ENCODE data around the gene MLH3.

The MLH3 gene

DNA sequence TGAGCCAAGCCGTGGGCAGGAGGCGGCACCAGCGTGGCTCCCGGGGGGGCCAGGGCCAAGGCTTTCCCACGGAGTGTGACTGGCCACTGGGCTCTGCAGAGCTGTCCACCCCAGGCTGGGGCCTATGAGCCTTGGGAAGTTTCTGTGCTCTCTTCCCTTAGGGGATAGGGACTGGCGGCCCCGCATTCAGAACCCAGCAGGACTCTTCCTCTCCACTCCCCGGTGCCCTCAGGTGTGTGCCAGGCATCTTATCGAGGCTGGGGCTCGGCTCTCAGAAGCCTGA lies 66.3 kb downstream of the MLH3 start:
- no peaks in the 10 kb centered on the region for H3K36me3 ChIP-seq (ENCODE audit: insufficient read depth, low read length)
- no peak overlapping the region for H3K9ac ChIP-seq (ENCODE audit: low read depth, low read length)
- H3K4me1 ChIP-seq (ENCODE audit: insufficient read depth, low read length), result peaks cover 16% of the 10 kb centered on the region
- no peaks in the 10 kb centered on the region for H3K9me3 ChIP-seq (ENCODE audit: insufficient read depth, low read depth, low read length)
- no peaks in the 10 kb centered on the region for H3K27me3 ChIP-seq (ENCODE audit: insufficient read depth, low read length)
- H3K27ac ChIP-seq (ENCODE audit: low read depth, low read length), result no peak overlapping the region
- 80% methylated on average over 10 of the region's 10 CpGs for WGBS
- H3K4me3 ChIP-seq (ENCODE audit: low read length), result no peak overlapping the region

DNA sequence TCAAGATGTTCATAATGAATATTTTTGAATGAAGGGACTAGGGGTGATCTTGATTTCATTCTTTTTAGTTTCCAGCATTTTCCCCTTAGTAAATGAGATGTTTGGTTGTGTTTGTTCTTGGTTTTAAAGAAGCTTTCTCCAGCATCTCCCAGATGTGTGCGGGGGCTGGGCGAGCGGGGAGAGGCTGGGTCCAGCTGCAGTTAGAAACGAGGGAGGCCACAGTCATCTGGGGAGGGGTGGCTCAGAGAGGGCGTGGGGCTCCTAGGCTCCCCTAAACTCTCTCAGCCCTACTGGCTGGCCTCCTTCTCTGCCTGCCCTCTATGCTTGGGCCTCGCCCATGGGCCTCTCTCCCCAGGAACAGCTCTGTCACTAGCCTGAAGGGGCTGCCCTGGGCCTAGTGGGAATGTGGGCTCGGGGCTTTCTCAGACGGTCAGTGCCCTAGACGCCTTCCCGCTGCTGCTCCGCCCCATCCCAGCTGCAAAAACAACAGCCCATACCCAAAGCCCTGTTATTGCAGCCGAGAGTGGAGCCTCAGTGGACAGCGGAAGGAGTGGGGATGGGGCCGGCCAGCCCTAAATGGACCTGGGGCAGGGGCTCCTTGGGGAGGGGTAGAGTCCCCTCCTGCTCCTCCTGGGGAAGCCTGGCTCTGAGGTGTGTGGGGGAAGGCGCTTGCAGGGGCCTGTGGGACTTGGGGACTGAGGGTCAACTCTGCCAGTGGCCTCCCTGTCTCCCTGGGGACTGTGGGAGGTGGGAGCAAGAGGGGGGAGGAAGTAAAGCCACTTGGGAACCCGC lies 66.8 kb downstream of the MLH3 start:
- H3K4me3 ChIP-seq (ENCODE audit: low read length), result no peak overlapping the region
- 82% methylated on average over 16 of the region's 16 CpGs for WGBS
- H3K36me3 ChIP-seq (ENCODE audit: insufficient read depth, low read length), result no peaks in the 10 kb centered on the region
- H3K27ac ChIP-seq (ENCODE audit: low read depth, low read length), result no peak overlapping the region
- peaks cover 21% of the 10 kb centered on the region for H3K4me1 ChIP-seq (ENCODE audit: insufficient read depth, low read length)
- no peaks in the 10 kb centered on the region for H3K9me3 ChIP-seq (ENCODE audit: insufficient read depth, low read depth, low read length)
- no peak overlapping the region for H3K9ac ChIP-seq (ENCODE audit: low read depth, low read length)
- H3K27me3 ChIP-seq (ENCODE audit: insufficient read depth, low read length), result no peaks in the 10 kb centered on the region

DNA sequence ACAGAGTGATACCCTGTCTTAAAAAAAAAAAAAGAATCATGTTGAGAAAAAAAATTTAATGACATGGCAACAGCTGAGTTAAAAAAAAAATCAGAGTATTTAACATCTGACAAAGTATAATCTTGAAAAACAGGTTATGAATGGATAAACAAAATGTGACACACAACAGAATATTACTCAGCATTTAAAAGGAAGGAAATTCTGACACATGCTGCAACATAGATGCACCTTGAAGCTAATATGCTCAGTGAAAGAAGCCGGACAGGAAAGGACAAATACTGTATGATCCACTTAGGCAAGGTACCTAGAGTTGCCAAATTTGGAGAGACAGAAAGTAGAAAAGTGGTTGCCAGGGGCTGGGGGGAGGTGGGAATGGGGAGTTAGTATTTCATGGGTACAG lies 67.9 kb downstream of the MLH3 start:
- no peak overlapping the region for H3K27ac ChIP-seq (ENCODE audit: low read depth, low read length)
- 99% methylated on average over 1 of the region's 1 CpG for WGBS
- no peaks in the 10 kb centered on the region for H3K9me3 ChIP-seq (ENCODE audit: insufficient read depth, low read depth, low read length)
- peaks cover 31% of the 10 kb centered on the region for H3K4me1 ChIP-seq (ENCODE audit: insufficient read depth, low read length)
- H3K9ac ChIP-seq (ENCODE audit: low read depth, low read length), result no peak overlapping the region
- no peak overlapping the region for H3K4me3 ChIP-seq (ENCODE audit: low read length)
- no peaks in the 10 kb centered on the region for H3K36me3 ChIP-seq (ENCODE audit: insufficient read depth, low read length)
- no peaks in the 10 kb centered on the region for H3K27me3 ChIP-seq (ENCODE audit: insufficient read depth, low read length)

DNA sequence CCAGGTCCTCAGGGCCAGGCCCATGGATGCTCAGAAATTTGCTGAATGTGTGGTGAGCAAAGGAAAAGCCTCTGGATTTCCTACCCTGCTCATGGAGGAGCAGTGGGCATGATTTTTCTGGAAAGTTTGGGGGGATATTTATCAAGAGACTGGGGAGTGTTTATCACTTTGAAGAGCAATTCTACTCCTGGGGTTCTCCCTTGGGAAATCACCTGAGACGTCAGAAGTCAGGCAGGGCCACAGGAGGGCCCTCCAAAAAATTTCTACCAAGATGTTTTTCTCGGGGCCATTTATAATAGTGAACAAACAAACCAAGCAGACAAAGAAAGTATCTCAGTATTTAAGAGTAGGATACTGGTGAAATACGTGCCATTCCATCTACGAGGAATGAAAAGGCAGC lies 68.6 kb downstream of the MLH3 start:
- peaks cover 32% of the 10 kb centered on the region for H3K4me1 ChIP-seq (ENCODE audit: insufficient read depth, low read length)
- H3K9ac ChIP-seq (ENCODE audit: low read depth, low read length), result no peak overlapping the region
- H3K4me3 ChIP-seq (ENCODE audit: low read length), result no peak overlapping the region
- no peaks in the 10 kb centered on the region for H3K9me3 ChIP-seq (ENCODE audit: insufficient read depth, low read depth, low read length)
- H3K36me3 ChIP-seq (ENCODE audit: insufficient read depth, low read length), result no peaks in the 10 kb centered on the region
- H3K27ac ChIP-seq (ENCODE audit: low read depth, low read length), result no peak overlapping the region
- WGBS, result 91% methylated on average over 3 of the region's 4 CpGs
- H3K27me3 ChIP-seq (ENCODE audit: insufficient read depth, low read length), result no peaks in the 10 kb centered on the region

DNA sequence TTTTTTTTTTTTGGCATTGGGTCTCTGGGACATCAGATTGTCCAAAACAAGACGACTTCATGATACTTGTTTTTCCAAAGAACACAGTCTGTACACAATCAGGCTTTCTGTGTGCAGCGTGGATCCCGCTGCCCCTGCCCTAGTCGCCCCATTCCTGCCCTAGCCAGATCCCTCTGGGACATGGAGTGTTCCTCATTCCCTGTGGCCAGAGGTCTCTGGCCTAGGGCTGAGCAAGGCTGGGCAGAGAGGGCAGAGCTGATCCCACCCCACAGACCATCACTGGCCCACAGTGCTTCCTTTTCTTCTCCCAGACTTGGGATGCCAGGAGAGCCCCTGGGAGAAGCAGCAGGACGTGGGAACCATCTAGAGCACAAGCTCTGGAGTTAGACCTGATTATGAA lies 69.4 kb downstream of the MLH3 start:
- Histone ChIP-seq H3K27me3 (ENCODE audit: insufficient read depth, low read length) (no peaks in the 10 kb centered on the region), H3K36me3 (ENCODE audit: insufficient read depth, low read length) (no peaks in the 10 kb centered on the region), H3K27ac (ENCODE audit: low read depth, low read length) (no peak overlapping the region), H3K4me1 (ENCODE audit: insufficient read depth, low read length) (peaks cover 32% of the 10 kb centered on the region), H3K9ac (ENCODE audit: low read depth, low read length) (no peak overlapping the region), H3K9me3 (ENCODE audit: insufficient read depth, low read depth, low read length) (no peaks in the 10 kb centered on the region), H3K4me3 (ENCODE audit: low read length) (no peak overlapping the region)
- 93% methylated on average over 5 of the region's 5 CpGs for WGBS

DNA sequence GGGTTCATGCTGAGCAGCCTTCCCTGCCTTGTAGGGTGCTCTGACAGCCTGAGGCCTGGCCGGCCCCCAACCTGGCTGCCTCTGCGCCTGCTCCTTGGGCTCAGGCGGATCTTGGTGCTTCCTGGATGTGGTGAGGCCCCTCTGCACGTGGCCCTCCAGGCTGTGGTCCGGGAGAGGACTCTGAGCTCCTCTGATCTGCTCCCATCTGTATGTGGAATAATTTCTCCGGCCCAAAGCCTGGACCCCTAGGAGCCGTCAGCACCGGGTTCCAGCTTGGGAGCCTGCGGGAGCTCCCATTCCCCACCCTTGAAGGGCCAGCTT lies 69.8 kb downstream of the MLH3 start:
- Histone ChIP-seq H3K9ac (ENCODE audit: low read depth, low read length) (no peak overlapping the region), H3K4me3 (ENCODE audit: low read length) (no peak overlapping the region), H3K9me3 (ENCODE audit: insufficient read depth, low read depth, low read length) (no peaks in the 10 kb centered on the region), H3K4me1 (ENCODE audit: insufficient read depth, low read length) (peaks cover 32% of the 10 kb centered on the region), H3K27me3 (ENCODE audit: insufficient read depth, low read length) (no peaks in the 10 kb centered on the region), H3K27ac (ENCODE audit: low read depth, low read length) (no peak overlapping the region), H3K36me3 (ENCODE audit: insufficient read depth, low read length) (no peaks in the 10 kb centered on the region)
- 91% methylated on average over 9 of the region's 9 CpGs for WGBS

DNA sequence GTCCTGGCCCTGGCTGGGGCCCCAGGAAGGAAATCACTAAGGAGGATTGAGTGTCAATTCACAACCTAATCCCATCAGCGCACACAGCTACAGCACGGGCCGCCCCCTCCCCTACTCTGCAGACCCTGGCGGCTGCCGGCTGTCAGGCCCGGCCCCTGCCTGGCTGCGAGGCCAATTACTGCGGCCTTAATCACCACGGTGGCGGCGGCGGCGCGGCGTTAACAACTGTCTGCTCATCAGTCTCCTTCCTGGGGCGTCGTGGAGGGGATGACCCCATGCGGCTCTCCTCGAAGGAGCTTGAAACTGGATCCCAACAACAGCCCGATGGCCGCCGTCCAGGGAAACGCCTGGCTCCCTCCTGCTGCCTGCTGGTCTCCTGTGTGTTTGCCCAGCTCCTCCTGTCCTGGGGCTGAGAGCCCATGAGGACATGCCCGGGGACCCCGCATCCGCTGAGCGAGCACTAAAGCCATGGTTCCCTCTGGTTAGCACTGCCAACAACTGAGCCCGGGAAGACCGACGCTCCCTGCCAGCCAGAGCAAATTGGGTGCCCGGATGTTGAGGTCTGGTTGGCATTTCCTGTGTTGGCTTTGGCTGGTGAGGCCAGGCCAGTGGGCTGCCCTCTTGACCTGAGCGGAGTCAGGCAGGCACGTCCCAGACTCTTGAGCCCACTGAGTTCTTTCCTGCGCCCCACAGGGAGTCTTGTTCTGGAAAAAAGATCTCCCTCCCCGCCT lies 70.4 kb downstream of the MLH3 start:
- no peaks in the 10 kb centered on the region for H3K9me3 ChIP-seq (ENCODE audit: insufficient read depth, low read depth, low read length)
- no peak overlapping the region for H3K27ac ChIP-seq (ENCODE audit: low read depth, low read length)
- no peak overlapping the region for H3K4me3 ChIP-seq (ENCODE audit: low read length)
- 0 out of 2 replicates have a peak overlapping the region, but pooled peaks have one; percentile 32 for H3K9ac ChIP-seq (ENCODE audit: low read depth, low read length)
- peaks cover 32% of the 10 kb centered on the region for H3K4me1 ChIP-seq (ENCODE audit: insufficient read depth, low read length)
- no peaks in the 10 kb centered on the region for H3K27me3 ChIP-seq (ENCODE audit: insufficient read depth, low read length)
- WGBS, result 36% methylated on average over 35 of the region's 35 CpGs
- no peaks in the 10 kb centered on the region for H3K36me3 ChIP-seq (ENCODE audit: insufficient read depth, low read length)

DNA sequence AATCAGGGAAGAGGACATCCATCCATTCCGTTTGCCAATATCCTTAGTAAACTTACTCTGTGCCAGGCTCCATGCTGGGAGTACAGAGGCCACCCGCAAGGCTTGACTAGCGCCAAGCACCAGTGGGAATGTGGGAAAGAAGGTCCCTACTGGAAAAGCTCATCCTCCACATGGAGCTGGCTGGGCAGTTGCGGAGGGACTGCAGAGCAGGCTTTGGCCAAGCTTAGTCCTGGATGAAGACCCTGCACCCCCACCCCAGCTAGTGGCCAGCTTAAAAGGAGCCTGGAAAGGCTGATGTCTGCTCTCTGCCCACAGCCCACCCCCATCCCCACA lies 70.9 kb downstream of the MLH3 start:
- H3K4me3 ChIP-seq (ENCODE audit: low read length), result no peak overlapping the region
- WGBS, result 85% methylated on average over 4 of the region's 4 CpGs
- 0 out of 2 replicates have a peak overlapping the region, but pooled peaks have one; percentile 32 for H3K9ac ChIP-seq (ENCODE audit: low read depth, low read length)
- H3K27ac ChIP-seq (ENCODE audit: low read depth, low read length), result no peak overlapping the region
- peaks cover 32% of the 10 kb centered on the region for H3K4me1 ChIP-seq (ENCODE audit: insufficient read depth, low read length)
- no peaks in the 10 kb centered on the region for H3K27me3 ChIP-seq (ENCODE audit: insufficient read depth, low read length)
- no peaks in the 10 kb centered on the region for H3K36me3 ChIP-seq (ENCODE audit: insufficient read depth, low read length)
- no peaks in the 10 kb centered on the region for H3K9me3 ChIP-seq (ENCODE audit: insufficient read depth, low read depth, low read length)

DNA sequence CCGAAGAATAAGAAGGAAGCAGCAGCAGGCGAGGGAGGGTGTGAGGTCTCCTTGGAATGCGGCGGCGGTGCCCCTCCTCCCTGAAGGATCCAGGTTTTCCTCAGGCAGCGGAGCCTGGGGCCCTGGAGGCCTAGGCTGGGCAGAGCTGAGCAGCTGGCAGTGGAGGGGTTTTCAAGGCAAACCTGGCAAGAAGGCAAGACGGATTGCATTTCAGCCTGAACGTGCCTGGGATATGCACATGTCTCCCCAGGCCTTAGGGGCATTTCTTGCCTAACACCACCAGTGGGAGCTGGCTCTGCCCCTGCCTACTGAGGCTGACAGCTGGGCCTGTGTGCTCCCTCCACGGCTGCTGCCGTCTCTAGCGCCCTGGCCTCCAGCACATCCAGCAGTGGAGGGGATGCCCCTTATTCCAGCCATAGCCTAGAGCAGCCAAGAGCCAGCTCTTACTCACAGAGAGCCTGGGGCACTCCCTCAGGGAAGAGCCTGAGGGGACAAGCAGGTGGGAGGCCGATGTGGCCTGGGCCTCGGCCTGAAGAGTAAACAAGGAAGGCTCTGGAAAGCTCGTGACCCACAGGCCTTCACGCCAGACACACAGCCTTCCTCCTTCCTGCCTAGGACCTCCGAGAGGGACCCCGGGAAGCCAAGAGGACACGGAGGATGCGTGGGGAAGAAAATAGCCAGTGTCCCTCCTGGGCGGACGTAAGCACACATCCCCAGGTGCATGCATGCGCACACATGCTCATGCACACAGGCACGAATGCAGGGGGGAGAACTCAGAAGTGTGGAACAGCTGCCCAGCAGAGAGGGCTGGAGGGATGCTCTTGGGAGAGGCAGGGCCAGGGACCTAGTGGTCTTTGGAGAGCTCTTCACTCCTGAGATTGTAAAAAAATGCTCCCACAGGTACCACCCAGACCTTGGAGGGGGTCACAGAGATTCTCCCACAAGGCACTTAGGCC lies 71.5 kb downstream of the MLH3 start:
- Histone ChIP-seq H3K36me3 (ENCODE audit: insufficient read depth, low read length) (no peaks in the 10 kb centered on the region), H3K27ac (ENCODE audit: low read depth, low read length) (no peak overlapping the region), H3K4me1 (ENCODE audit: insufficient read depth, low read length) (peaks cover 34% of the 10 kb centered on the region), H3K4me3 (ENCODE audit: low read length) (no peak overlapping the region), H3K9ac (ENCODE audit: low read depth, low read length) (no peak overlapping the region), H3K27me3 (ENCODE audit: insufficient read depth, low read length) (no peaks in the 10 kb centered on the region), H3K9me3 (ENCODE audit: insufficient read depth, low read depth, low read length) (no peaks in the 10 kb centered on the region)
- 57% methylated on average over 23 of the region's 23 CpGs for WGBS

DNA sequence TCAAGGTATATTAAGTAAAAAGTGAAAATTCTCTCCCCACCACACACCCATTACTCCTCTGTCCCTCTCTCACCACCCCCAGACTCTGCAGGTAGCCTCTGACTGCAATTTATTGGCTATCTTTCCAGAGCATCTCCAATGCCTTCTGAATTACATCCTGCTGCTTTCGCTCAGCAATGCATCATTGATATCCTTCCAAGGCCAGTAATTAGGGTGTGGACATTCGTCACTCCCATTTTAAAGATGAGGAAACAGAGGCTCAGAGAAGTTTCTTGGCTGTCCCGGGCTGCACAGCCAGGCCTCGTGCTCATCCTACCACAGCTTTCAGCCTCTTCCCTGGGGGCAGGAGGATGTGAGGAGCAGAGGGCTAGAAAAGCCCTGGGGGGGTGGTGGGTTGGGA lies 72.2 kb downstream of the MLH3 start:
- Histone ChIP-seq H3K9me3 (ENCODE audit: insufficient read depth, low read depth, low read length) (no peaks in the 10 kb centered on the region), H3K27me3 (ENCODE audit: insufficient read depth, low read length) (no peaks in the 10 kb centered on the region), H3K27ac (ENCODE audit: low read depth, low read length) (no peak overlapping the region), H3K36me3 (ENCODE audit: insufficient read depth, low read length) (no peaks in the 10 kb centered on the region), H3K4me3 (ENCODE audit: low read length) (no peak overlapping the region), H3K9ac (ENCODE audit: low read depth, low read length) (no peak overlapping the region), H3K4me1 (ENCODE audit: insufficient read depth, low read length) (peaks cover 40% of the 10 kb centered on the region)
- 66% methylated on average over 4 of the region's 4 CpGs for WGBS

DNA sequence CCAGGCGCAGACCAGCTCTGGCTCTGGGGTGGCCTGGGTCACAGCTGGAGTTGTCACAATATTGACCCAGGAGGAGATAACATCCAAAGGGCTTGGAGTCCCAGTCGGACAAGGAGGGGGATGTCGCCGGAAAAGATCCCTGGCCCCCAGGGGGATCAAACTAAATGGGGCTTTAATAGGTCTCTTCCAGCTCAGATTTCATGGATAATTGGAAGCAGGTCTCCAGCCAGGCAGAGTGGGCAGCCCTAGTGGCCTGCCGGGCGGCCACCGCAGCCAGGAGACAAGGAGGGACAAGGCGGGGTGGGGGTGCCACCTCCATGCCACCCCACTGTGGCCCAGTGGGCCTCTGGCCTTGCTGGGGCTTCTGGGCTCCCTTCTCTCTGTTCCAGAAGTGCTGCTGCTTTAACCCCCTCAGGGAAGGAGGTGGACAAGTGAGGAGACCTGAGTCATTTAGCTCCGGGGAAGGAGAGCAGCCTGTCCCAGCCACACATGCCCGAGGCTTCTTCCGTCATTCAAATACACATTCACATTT lies 72.8 kb downstream of the MLH3 start:
- Histone ChIP-seq H3K9me3 (ENCODE audit: insufficient read depth, low read depth, low read length) (no peaks in the 10 kb centered on the region), H3K27ac (ENCODE audit: low read depth, low read length) (no peak overlapping the region), H3K27me3 (ENCODE audit: insufficient read depth, low read length) (no peaks in the 10 kb centered on the region), H3K4me1 (ENCODE audit: insufficient read depth, low read length) (peaks cover 45% of the 10 kb centered on the region), H3K36me3 (ENCODE audit: insufficient read depth, low read length) (no peaks in the 10 kb centered on the region), H3K4me3 (ENCODE audit: low read length) (no peak overlapping the region), H3K9ac (ENCODE audit: low read depth, low read length) (no peak overlapping the region)
- 38% methylated on average over 11 of the region's 11 CpGs for WGBS

Measured in HUES64 (cell line).